ENCODE results near the gene CXCL14. TPM values are rescaled to one million over a fixed set of nuclear protein-coding genes. Genes with fewer than 3 reads are reported as not detected.

CXCL14 gene
- total RNA-seq, 1 donor from 2014 or later, result 9.5 TPM

- no peak for DNase-seq
These were observed 11.1 kb downstream of the CXCL14 start for GRCh38 chr5:135567661-135568060.

GRCh38 chr5:135566422-135567400 is 12.1 kb downstream of the CXCL14 start:
- no peak for DNase-seq

GRCh38 chr5:135565725-135566421 is 12.9 kb downstream of the CXCL14 start:
- peak; percentile 17 for DNase-seq

- no peak for DNase-seq
These were observed 13.5 kb downstream of the CXCL14 start for GRCh38 chr5:135565266-135565665.

GRCh38 chr5:135564331-135564730 is 14.5 kb downstream of the CXCL14 start:
- DNase-seq, result no peak

GRCh38 chr5:135561266-135561665 is 17.5 kb downstream of the CXCL14 start:
- no peak for DNase-seq

- DNase-seq, result peak; percentile 49
These were observed 17.9 kb downstream of the CXCL14 start for GRCh38 chr5:135560858-135561257.

- DNase-seq, result no peak
These were observed 19.4 kb downstream of the CXCL14 start for GRCh38 chr5:135559354-135559753.

GRCh38 chr5:135557076-135557838 is 21.5 kb downstream of the CXCL14 start:
- DNase-seq, result no peak

GRCh38 chr5:135556620-135557019 is 22.2 kb downstream of the CXCL14 start:
- DNase-seq, result no peak

- no peak for DNase-seq
These were observed 23.3 kb downstream of the CXCL14 start for GRCh38 chr5:135555530-135555929.

GRCh38 chr5:135553688-135554462 is 24.9 kb downstream of the CXCL14 start:
- no peak for DNase-seq

GRCh38 chr5:135551593-135552447 is 27.0 kb downstream of the CXCL14 start:
- DNase-seq, result peak; percentile 29

GRCh38 chr5:135549413-135549812 is 29.4 kb downstream of the CXCL14 start:
- no peak for DNase-seq

- no peak for DNase-seq
These were observed 31.1 kb downstream of the CXCL14 start for GRCh38 chr5:135547590-135548254.

- no peak for DNase-seq
These were observed 31.9 kb downstream of the CXCL14 start for GRCh38 chr5:135546912-135547311.

GRCh38 chr5:135546101-135546500 is 32.7 kb downstream of the CXCL14 start:
- no peak for DNase-seq

- no peak for DNase-seq
These were observed 33.7 kb downstream of the CXCL14 start for GRCh38 chr5:135545099-135545498.

- no peak for DNase-seq
These were observed 35.1 kb downstream of the CXCL14 start for GRCh38 chr5:135543485-135544304.
